Stimulated activated naive B cell treated with anti-CD40 and anti-IgM and Interleukin-4, amounts not matched to agents 10 μg/mL and 1 μg/mL and 100 μg/mL, for 72 hours (primary cell): ENCODE measurements around the gene COQ8A.

Source experiments
- ATAC-seq, 2 donors: fragments of 150-1000 bp; cut with Tn5 transposase; replicated peaks; 2 replicates each; pipeline ENCODE4 v1.10.0; 2021; ENCODE audit warnings: moderate library complexity in 1 of 2
- DNase-seq: peaks from one replicate; pipeline ENCODE4 v3.0.0; 2021
- H3K27ac Mint-ChIP-seq: one replicate; pipeline ENCODE4 v1.8.0; 2022; ENCODE audit warnings: mild to moderate bottlenecking, mixed read lengths
- H3K27me3 Mint-ChIP-seq, 2 donors: one replicate each; pipeline ENCODE4 v1.8.0; 2022; ENCODE audit warnings: mixed read lengths in 2 of 2
- H3K36me3 Mint-ChIP-seq, 2 donors: one replicate each; pipeline ENCODE4 v1.8.0; 2022; ENCODE audit warnings: mixed read lengths in 2 of 2, mild to moderate bottlenecking in 1 of 2
- H3K4me1 Mint-ChIP-seq, 2 donors: one replicate each; pipeline ENCODE4 v1.8.0; 2022; ENCODE audit warnings: mixed read lengths in 2 of 2, mild to moderate bottlenecking in 1 of 2
- H3K4me3 Mint-ChIP-seq, 2 donors: one replicate each; pipeline ENCODE4 v1.8.0; 2022; ENCODE audit warnings: mild to moderate bottlenecking in 2 of 2, mixed read lengths in 2 of 2, moderate library complexity in 1 of 2
- H3K9me3 Mint-ChIP-seq, 2 donors: one replicate each; pipeline ENCODE4 v1.8.0; 2022; ENCODE audit warnings: mixed read lengths in 2 of 2, mild to moderate bottlenecking in 1 of 2

COQ8A gene

DNA sequence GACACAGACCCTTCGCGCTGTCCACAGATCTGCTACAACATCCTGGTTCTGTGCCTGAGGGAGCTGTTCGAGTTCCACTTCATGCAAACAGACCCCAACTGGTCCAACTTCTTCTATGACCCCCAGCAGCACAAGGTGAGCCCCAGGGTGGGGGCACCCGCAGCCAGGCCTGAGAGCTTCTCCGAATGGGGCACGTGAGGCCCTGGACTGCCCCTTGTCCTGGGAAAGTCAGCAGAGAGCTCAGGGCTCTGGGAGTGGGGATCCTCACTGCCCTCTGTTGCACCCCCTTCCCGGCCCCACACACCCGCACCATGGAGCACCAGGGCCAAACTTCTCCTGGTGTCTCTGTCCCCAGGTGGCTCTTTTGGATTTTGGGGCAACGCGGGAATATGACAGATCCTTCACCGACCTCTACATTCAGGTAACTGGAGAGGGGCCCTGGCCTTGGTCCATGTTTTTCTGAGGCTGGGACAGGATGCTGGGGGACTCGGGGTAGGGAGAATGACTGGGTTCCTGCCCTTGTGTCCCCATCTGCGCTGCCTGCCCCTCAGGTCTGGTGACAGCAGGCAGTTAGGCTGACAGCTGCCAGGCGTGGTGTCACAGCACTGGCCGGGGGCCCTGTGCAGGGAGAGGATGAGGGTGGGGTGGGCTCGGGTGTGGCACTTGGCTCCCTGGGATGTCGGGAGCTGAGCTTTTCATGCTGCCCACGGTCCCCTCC is 44.6 kb downstream of the COQ8A start:
- no peaks in the 10 kb centered on the region for H3K9me3 Mint-ChIP-seq
- peak overlapping the region; percentile 9 for H3K27ac Mint-ChIP-seq
- ATAC-seq: no peak
- H3K27me3 Mint-ChIP-seq: no peaks in the 10 kb centered on the region
- no peak overlapping the region for H3K4me3 Mint-ChIP-seq
- peaks cover 8 to 12% of the 10 kb centered on the region in 2 donors for H3K4me1 Mint-ChIP-seq
- peaks cover 35 to 37% of the 10 kb centered on the region in 2 donors for H3K36me3 Mint-ChIP-seq
- DNase-seq: no peak

DNA sequence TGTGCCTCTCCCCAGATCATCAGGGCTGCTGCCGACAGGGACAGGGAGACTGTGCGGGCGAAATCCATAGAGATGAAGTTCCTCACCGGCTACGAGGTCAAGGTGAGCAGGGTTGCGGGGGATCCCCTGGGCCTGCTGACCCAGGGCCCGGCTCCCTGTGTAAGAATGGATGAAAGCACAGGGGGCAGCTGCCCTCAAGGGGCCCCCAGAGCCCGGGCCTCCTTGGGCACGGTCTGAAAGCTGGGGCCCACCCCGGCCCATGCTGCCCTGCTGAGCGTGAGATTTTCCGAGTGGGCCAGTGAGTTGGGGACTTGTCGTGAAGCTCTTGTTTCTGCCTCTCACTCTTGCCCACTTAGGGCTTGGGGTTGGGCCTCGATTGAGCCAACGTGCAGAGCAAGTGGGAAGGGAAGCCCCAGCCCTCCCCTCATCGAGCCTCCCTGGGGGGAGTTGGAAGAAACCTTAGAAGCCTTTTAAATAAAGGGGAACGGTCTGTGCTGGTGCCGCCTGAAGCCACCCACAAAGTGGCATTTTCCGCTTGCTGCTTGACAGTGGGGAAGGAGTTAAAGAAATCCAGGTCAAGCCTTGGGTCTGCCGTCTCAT is 45.2 kb downstream of the COQ8A start:
- Mint-ChIP-seq H3K4me3 (no peak overlapping the region), H3K4me1 (peaks cover 14 to 18% of the 10 kb centered on the region in 2 donors), H3K36me3 (peaks cover 35% of the 10 kb centered on the region in 2 donors), H3K9me3 (no peaks in the 10 kb centered on the region), H3K27me3 (no peaks in the 10 kb centered on the region), H3K27ac (no peak overlapping the region)
- ATAC-seq: no peak
- no peak for DNase-seq

DNA sequence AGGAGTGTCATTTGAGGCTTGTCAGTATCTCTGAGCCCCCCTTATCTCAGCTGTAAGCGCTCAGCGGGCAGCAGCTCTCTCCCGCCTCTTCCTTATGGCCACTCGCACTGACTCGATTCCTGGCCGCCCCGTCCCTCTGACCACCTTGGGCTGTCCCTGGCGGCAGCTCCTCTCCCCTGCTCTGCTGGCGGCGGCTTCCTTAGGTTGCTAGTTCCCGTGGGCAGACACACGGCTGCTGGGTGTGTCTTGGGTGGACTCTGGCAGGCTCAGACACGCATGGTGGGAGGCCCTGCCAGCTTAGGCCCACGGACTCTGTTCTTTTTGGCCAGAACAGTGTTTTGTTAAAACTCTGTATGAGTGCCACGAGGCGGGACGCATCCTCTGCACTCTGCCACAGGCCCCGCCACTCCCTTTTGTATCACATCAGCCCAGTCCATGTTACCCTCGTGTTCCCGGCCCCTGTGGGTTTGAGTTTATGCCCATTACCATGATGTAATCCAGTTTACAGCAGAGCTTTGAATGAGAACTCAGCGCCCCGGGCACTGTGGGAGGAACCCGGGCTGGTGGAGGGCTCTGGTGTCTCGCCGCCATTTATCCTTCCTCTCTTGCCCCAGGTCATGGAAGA is 45.9 kb downstream of the COQ8A start:
- no peak for DNase-seq
- H3K9me3 Mint-ChIP-seq: no peaks in the 10 kb centered on the region
- ATAC-seq: no peak
- H3K36me3 Mint-ChIP-seq: peaks cover 35% of the 10 kb centered on the region in 2 donors
- no peak overlapping the region for H3K4me3 Mint-ChIP-seq
- peaks cover 18 to 22% of the 10 kb centered on the region in 2 donors for H3K4me1 Mint-ChIP-seq
- no peaks in the 10 kb centered on the region for H3K27me3 Mint-ChIP-seq
- peak overlapping the region; percentile 47 for H3K27ac Mint-ChIP-seq

DNA sequence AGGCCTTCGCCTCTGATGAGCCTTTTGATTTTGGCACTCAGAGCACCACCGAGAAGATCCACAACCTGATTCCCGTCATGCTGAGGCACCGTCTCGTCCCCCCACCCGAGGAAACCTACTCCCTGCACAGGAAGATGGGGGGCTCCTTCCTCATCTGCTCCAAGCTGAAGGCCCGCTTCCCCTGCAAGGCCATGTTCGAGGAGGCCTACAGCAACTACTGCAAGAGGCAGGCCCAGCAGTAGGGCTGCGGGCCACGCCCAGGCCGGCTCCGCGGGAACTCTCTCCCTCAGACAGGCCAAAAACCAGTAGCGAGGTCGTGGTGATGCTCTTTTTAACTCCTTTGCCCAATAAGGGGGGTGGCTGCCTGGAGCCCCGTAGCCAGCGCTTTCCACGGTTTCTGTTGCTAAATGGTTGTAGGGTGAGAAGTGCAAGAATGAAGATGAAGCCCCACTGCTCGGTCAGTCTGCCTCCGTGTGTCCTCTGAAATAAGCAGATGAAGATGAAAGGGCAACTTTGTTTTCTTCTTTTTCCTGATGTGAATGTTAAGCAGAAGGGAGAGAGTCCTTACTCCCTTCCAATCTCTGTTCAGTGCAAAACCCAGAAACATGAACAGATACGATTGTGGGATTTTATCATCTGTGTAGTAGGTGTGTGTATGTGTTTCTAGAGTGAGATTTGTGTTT is 46.5 kb downstream of the COQ8A start:
- peaks cover 33 to 35% of the 10 kb centered on the region in 2 donors for H3K36me3 Mint-ChIP-seq
- H3K27ac Mint-ChIP-seq: peak overlapping the region; percentile 65
- H3K9me3 Mint-ChIP-seq: no peaks in the 10 kb centered on the region
- peaks cover 18 to 22% of the 10 kb centered on the region in 2 donors for H3K4me1 Mint-ChIP-seq
- no peak for DNase-seq
- no peak for ATAC-seq
- H3K27me3 Mint-ChIP-seq: no peaks in the 10 kb centered on the region
- H3K4me3 Mint-ChIP-seq: no peak overlapping the region

DNA sequence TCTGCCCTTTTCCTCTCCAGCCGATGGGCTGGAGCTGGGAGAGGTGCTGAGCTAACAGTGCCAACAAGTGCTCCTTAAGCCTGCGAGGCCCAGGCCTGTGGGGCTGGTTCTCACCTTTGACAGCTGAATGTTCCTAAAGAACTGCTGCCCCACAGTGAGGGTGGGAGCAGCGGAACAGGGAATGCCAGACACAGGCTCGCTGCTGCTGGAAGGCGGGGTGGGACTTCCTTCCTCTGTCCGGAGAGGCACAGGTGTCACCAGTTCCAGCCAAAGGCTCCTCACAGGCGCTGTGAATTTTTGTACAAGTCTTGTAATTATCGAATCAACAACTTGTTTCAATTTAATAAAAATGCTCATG is 47.1 kb downstream of the COQ8A start:
- no peaks in the 10 kb centered on the region for H3K27me3 Mint-ChIP-seq
- no peak for ATAC-seq
- DNase-seq: no peak
- peak overlapping the region; percentile 65 for H3K27ac Mint-ChIP-seq
- peaks cover 18 to 22% of the 10 kb centered on the region in 2 donors for H3K4me1 Mint-ChIP-seq
- no peaks in the 10 kb centered on the region for H3K9me3 Mint-ChIP-seq
- H3K4me3 Mint-ChIP-seq: no peak overlapping the region
- H3K36me3 Mint-ChIP-seq: peaks cover 30 to 32% of the 10 kb centered on the region in 2 donors

DNA sequence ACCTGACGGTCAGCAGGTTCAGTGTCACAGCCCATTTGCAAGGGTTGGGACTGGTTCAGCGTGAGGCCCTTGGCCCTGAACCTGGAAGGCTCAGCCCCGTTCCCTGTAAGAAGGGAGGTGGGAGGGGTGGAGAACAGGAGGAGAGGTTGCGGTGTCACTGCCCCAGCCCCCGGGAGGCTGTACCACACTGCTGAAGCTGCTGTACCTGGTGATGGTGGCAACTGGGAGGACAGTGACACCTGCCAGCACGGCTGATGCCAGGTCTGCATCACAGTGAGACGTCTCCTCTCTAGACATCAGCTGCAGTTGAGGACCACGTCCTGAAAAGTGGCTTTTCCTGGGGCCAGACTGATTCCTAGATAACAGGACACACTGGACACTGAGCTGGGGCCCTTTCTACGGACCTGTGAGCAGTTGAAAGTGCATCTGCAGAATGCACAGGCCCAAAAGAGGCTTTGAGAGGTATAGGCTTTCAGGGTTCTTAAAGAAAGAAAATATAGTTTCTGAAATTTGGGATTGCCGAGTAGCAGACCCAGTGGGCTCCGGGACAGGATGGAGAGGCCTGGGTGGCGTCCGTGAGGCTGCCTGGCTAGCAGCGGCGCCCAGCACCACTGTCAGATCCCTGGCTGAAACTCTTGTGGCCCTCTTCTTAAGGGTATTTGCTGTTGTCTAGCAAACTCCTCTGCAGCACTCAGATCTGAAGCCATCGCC is 47.7 kb downstream of the COQ8A start:
- Mint-ChIP-seq H3K4me1 (peaks cover 18 to 22% of the 10 kb centered on the region in 2 donors), H3K4me3 (no peak overlapping the region), H3K27ac (peak overlapping the region; percentile 25), H3K27me3 (no peaks in the 10 kb centered on the region), H3K9me3 (no peaks in the 10 kb centered on the region), H3K36me3 (peaks cover 29 to 32% of the 10 kb centered on the region in 2 donors)
- ATAC-seq (no peak), DNase-seq (no peak)

DNA sequence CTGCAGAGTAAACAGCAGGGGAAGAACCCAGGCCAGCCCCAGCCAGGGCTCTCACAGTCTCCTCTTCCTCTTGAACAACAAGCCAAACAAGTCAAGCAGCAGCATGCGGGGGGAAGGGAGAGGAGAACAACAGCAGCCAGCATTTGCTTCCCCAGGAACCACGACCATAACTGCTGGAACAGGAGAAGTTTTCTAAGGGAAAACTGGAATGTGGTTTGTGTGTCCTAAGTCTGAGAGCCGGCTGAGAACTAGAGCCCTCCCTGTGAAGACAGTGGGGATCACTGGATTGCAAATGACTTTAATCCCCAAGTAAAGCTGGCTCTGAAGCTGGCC is 48.2 kb downstream of the COQ8A start:
- Mint-ChIP-seq H3K27ac (no peak overlapping the region), H3K27me3 (no peaks in the 10 kb centered on the region), H3K9me3 (no peaks in the 10 kb centered on the region), H3K4me3 (no peak overlapping the region), H3K4me1 (peaks cover 18 to 22% of the 10 kb centered on the region in 2 donors), H3K36me3 (peaks cover 26 to 28% of the 10 kb centered on the region in 2 donors)
- DNase-seq (no peak), ATAC-seq (no peak)

DNA sequence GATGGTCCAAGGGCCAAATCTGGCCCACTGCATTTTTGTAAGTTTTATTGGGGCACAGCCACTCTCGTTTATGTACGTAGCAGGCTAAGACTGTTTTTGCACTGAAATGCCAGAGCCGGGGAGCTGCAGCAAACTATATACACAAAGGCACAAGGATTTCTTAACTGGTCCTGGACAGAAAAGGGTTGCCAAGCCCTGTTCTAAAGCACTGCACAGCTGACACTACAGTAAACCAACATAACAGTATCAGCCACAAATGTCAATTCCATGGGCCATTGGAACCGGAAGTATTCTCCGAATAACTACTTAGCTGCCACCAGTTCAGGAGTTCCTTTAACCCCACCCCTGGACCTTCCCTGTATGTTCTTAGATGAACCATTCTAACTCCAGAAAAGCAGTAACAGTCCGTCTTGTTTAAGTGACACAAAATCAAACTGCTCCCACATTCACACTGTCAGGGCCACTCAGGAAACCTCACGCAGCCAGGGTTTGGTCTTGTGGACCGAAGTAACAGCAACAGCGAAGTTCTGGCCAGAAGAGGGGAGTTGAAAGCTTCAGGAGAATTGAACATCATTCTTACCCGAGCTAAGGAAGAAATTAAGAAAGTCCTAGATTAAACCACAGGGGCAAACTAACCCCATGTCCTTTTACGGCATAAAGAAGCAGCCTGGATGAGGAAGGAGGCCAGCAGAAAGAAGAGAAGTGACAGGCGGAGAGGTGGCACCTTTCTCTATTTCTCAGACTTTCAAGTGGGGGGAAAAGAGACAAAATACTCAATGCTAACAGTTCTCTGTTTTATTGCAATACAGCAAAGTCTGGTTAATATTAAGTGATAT is 49.2 kb downstream of the COQ8A start:
- Mint-ChIP-seq H3K27me3 (no peaks in the 10 kb centered on the region), H3K9me3 (no peaks in the 10 kb centered on the region), H3K27ac (peak overlapping the region; percentile 70), H3K4me3 (peak overlapping the region in 1 of 2 donors; percentile 40), H3K4me1 (peaks cover 21 to 28% of the 10 kb centered on the region in 2 donors), H3K36me3 (peaks cover 26 to 28% of the 10 kb centered on the region in 2 donors)
- no peak for DNase-seq
- peak; percentile 52 to 69 for ATAC-seq

DNA sequence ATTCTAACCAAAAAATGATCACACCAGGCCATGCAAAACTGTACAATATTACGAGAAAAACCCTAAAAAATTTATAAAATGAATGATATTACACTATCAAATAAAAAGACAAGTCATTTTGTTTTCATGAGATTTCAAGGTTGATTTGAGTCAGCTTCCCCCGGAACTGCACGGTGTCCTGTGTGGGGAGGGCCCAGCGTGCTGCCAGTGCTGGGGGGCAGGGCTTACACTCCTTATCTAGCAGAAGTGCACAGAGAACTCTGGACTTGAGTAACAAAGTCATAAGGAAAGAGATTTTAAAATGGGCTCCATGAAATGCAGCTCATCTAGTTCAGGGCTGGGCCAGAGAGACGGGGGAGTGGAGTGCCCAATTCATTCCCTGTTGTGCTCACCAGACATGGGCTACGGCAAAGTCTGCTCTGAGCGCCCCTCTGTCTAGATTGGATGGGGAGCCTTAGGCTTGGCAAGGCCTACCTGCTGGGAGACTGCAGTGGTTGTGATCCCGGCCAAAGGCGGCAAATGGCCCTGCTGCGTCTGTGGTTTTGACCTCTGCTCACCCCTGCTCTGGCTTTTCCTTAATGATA is 50.1 kb downstream of the COQ8A start:
- DNase-seq (peak; percentile 58), ATAC-seq (peak; percentile 92 to 94)
- H3K27me3 Mint-ChIP-seq: no peaks in the 10 kb centered on the region
- no peaks in the 10 kb centered on the region for H3K9me3 Mint-ChIP-seq
- peak overlapping the region; percentile 70 for H3K27ac Mint-ChIP-seq
- H3K4me1 Mint-ChIP-seq: peaks cover 25 to 35% of the 10 kb centered on the region in 2 donors
- peak overlapping the region in 1 of 2 donors; percentile 55 for H3K4me3 Mint-ChIP-seq
- H3K36me3 Mint-ChIP-seq: peaks cover 20 to 23% of the 10 kb centered on the region in 2 donors

DNA sequence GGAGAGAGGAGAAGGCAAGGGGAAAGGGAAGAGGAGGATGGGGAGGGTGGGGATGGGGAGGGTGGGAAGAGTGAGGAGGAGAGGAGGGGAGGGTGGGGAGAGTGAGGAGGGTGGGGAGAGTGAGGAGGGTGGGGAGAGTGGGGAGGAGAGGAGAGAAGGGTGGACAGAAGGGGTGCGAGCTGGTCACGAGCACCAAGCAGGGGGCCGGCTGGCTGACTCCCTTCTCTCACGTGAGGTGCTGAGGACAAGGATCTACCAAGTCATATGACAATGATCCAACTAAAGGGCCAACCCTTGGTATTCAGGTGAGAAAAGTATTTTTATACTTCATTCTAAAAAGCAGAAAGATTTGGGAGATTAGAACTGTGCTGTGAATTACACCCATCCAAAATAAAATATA is 51.8 kb downstream of the COQ8A start:
- DNase-seq (no peak), ATAC-seq (no peak)
- Mint-ChIP-seq H3K9me3 (no peaks in the 10 kb centered on the region), H3K4me3 (no peak overlapping the region), H3K36me3 (peaks cover 7% of the 10 kb centered on the region in 2 donors), H3K27ac (no peak overlapping the region), H3K4me1 (peaks cover 33 to 48% of the 10 kb centered on the region in 2 donors), H3K27me3 (no peaks in the 10 kb centered on the region)

DNA sequence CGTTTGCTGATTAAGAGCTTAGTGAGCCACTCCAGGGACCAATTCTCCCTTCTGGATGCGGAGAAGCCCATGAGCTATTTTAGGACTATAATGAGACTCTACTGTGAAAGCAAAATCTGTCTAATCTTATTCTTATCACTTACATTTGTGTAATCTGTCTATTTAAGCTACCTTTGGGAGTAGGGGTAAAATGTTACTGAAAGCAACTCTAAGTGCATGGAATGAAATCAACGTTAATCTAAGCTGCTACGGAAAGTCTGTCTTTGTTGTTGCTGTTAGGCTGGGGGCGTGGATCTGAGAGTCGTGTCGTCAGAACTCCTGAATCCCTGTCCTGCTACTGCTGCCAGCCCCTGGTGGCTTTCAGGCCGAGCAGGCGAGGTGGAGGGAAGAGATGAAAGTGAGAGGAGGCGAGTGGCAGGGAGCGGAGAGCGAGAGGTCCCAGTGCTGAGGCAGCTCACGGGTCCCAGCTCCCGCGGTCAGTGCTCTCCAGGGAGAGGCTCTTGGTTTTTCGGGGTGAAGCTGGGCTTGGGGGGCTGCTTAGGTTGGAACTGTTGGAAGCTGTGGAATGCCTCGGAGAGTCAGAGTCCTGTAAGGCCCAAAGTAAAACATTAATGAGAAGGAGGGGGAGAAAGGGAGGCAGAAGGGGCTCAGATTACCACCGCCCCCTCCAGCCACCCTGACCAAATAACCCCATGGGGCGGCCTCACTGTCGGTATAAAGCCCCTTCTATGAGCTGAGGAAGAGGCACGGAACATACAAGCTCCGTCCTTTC is 53.9 kb downstream of the COQ8A start:
- H3K9me3 Mint-ChIP-seq: peaks cover 0 to 9% of the 10 kb centered on the region in 2 donors
- DNase-seq (no peak), ATAC-seq (no peak)
- peak overlapping the region; percentile 68 for H3K27ac Mint-ChIP-seq
- peaks cover 2 to 9% of the 10 kb centered on the region in 2 donors for H3K36me3 Mint-ChIP-seq
- no peak overlapping the region for H3K4me3 Mint-ChIP-seq
- H3K4me1 Mint-ChIP-seq: peaks cover 29 to 43% of the 10 kb centered on the region in 2 donors
- H3K27me3 Mint-ChIP-seq: peaks cover 0 to 4% of the 10 kb centered on the region in 2 donors

DNA sequence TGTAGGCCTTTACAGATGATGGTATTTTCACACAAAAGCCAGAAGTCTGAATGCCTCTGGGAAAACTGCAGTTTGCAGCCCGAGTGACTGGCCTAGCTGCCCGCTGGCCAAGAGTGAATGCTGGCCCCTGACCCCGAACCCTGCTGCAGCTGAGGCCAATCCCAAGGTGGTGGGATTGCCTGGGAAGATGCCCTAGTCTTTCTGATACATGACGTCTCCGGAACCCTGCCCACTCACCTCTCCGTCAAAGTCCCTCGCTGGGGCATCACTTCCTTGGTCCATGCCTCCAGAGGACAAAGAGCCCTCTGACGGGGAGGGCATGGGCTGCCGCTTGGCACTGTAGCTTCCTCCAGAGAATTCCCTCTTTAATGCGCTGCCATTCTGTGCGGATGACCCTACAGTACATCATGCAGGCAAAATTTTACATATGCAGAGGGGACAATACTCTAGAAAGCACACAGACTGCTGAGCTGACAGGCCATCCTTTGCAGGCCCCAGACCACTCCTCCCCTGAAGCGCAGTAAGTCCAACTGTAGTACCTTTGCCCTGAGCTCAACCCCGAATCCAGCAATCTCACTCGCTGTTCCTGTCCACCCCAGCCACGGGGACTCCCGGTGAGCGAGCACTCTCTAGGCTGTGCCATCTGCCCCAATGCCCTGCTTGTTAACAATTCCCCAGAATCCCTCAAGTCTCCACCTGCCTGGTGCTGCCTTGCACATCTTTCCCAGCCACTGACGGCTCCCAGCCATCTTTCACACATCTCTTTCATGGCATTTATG is 54.7 kb downstream of the COQ8A start:
- Mint-ChIP-seq H3K9me3 (peaks cover 0 to 9% of the 10 kb centered on the region in 2 donors), H3K36me3 (peaks cover 2 to 9% of the 10 kb centered on the region in 2 donors), H3K27me3 (peaks cover 0 to 4% of the 10 kb centered on the region in 2 donors), H3K27ac (peak overlapping the region; percentile 81), H3K4me1 (peaks cover 25 to 35% of the 10 kb centered on the region in 2 donors), H3K4me3 (no peak overlapping the region)
- DNase-seq (no peak), ATAC-seq (peak in 1 of 2 donors; percentile 3)
